WTC11 (cell line): Measurements from ENCODE around the gene TNP2. TPM values are rescaled to one million over a fixed set of nuclear protein-coding genes. Genes with fewer than 3 reads are reported as not detected.

Experiments used
- ATAC-seq: fragments of 200-7000 bp; cut with Tn5 transposase; 2 replicates; pipeline ENCODE4 v1.10.0; 2021; ENCODE audit warnings: mild to moderate bottlenecking, moderate library complexity
- CTCF ChIA-PET: fragments of 300-600 bp; sonication (Branson Sonifier 250); formaldehyde crosslinking; loops from one replicate; lab custom pipeline; 2021; ENCODE audit warnings: antibody characterized with exemption; lab: Charles Lee
- POLR2A ChIA-PET: fragments of 350-600 bp; sonication (Branson Sonifier 250); formaldehyde crosslinking; loops from one replicate; lab custom pipeline; 2021; ENCODE audit warnings: antibody characterized with exemption; lab: Charles Lee
- DNase-seq: peaks from one replicate; pipeline ENCODE4 v3.0.0; 2021; ENCODE audit warnings: low spot score
- H3K27ac Mint-ChIP-seq: 2 replicates; pipeline ENCODE4 v1.8.0; 2021; ENCODE audit warnings: mixed read lengths
- H3K27me3 Mint-ChIP-seq: 2 replicates; pipeline ENCODE4 v1.8.0; 2021; ENCODE audit warnings: low read depth, mild to moderate bottlenecking, moderate library complexity, mixed read lengths
- H3K36me3 Mint-ChIP-seq: 2 replicates; pipeline ENCODE4 v1.8.0; 2021; ENCODE audit warnings: mixed read lengths
- H3K4me1 Mint-ChIP-seq: 2 replicates; pipeline ENCODE4 v1.8.0; 2022; ENCODE audit warnings: mixed read lengths
- H3K4me3 Mint-ChIP-seq: 2 replicates; pipeline ENCODE4 v1.8.0; 2021; ENCODE audit warnings: mild to moderate bottlenecking, moderate library complexity, mixed read lengths
- H3K9me3 Mint-ChIP-seq: 2 replicates; pipeline ENCODE4 v1.8.0; 2021; ENCODE audit warnings: mixed read lengths
- ATF1 ChIP-seq: sonication (generic); formaldehyde crosslinking; IDR thresholded peaks from 2 replicates; pipeline ENCODE4 v1.8.1; 2023; ENCODE audit warnings: mild to moderate bottlenecking, moderate library complexity, missing genetic modification reagents
- ATF6 ChIP-seq: sonication (generic); formaldehyde crosslinking; IDR thresholded peaks from 2 replicates; pipeline ENCODE4 v1.8.1; 2023; ENCODE audit warnings: mild to moderate bottlenecking, missing genetic modification reagents
- CREB1 ChIP-seq: sonication (generic); formaldehyde crosslinking; IDR thresholded peaks from 2 replicates; pipeline ENCODE4 v1.8.0; 2023; ENCODE audit warnings: mild to moderate bottlenecking, missing genetic modification reagents
- EMX1 ChIP-seq: fragments of 250-450 bp; sonication (Bioruptor Pico); IDR thresholded peaks from 2 replicates; pipeline ENCODE4 v1.8.0; 2021; ENCODE audit warnings: mild to moderate bottlenecking
- ETV6 ChIP-seq: sonication (generic); formaldehyde crosslinking; IDR thresholded peaks from 2 replicates; pipeline ENCODE4 v1.8.1; 2022; ENCODE audit warnings: mild to moderate bottlenecking, missing genetic modification reagents
- JAZF1 ChIP-seq: fragments of 250-450 bp; sonication (Bioruptor Pico); IDR thresholded peaks from 2 replicates; pipeline ENCODE4 v1.9.0; 2021; ENCODE audit warnings: moderate library complexity, mild to moderate bottlenecking, inconsistent platforms
- MYBL2 ChIP-seq: sonication (generic); formaldehyde crosslinking; IDR thresholded peaks from 2 replicates; pipeline ENCODE4 v1.8.1; 2023; ENCODE audit warnings: mild to moderate bottlenecking, moderate library complexity, missing genetic modification reagents
- NR1H2 ChIP-seq: sonication (generic); formaldehyde crosslinking; IDR thresholded peaks from 2 replicates; pipeline ENCODE4 v1.9.0; 2021; ENCODE audit warnings: mild to moderate bottlenecking, moderate library complexity, missing genetic modification reagents
- NR2C2 ChIP-seq: sonication (generic); formaldehyde crosslinking; IDR thresholded peaks from 2 replicates; pipeline ENCODE4 v1.8.0; 2022; ENCODE audit warnings: mild to moderate bottlenecking, missing genetic modification reagents
- SMAD3 ChIP-seq: sonication (generic); formaldehyde crosslinking; IDR thresholded peaks from 2 replicates; pipeline ENCODE4 v1.8.0; 2022; ENCODE audit warnings: missing genetic modification reagents, mild to moderate bottlenecking, borderline replicate concordance
- SMAD4 ChIP-seq: sonication (generic); formaldehyde crosslinking; IDR thresholded peaks from 2 replicates; pipeline ENCODE4 v1.8.0; 2022; ENCODE audit warnings: mild to moderate bottlenecking, missing genetic modification reagents
- TCF7 ChIP-seq: sonication (generic); formaldehyde crosslinking; IDR thresholded peaks from 2 replicates; pipeline ENCODE4 v1.8.0; 2022; ENCODE audit warnings: mild to moderate bottlenecking, low read depth, missing genetic modification reagents, moderate library complexity
- TEAD4 ChIP-seq: sonication (generic); formaldehyde crosslinking; IDR thresholded peaks from 2 replicates; pipeline ENCODE4 v1.8.0; 2022; ENCODE audit warnings: mild to moderate bottlenecking, missing genetic modification reagents
- USF2 ChIP-seq: sonication (generic); formaldehyde crosslinking; IDR thresholded peaks from 2 replicates; pipeline ENCODE4 v1.8.1; 2023; ENCODE audit warnings: mild to moderate bottlenecking, missing genetic modification reagents, moderate library complexity
- ZMAT4 ChIP-seq: fragments of 250-450 bp; sonication (Bioruptor Pico); IDR thresholded peaks from 2 replicates; pipeline ENCODE4 v1.9.0; 2021; ENCODE audit warnings: mild to moderate bottlenecking
- ZNF138 ChIP-seq: sonication (generic); formaldehyde crosslinking; conservative IDR thresholded peaks from 2 replicates; pipeline ENCODE4 v1.8.1; 2022; ENCODE audit warnings: mild to moderate bottlenecking, moderate library complexity, missing genetic modification reagents
- ZNF232 ChIP-seq: sonication (generic); formaldehyde crosslinking; IDR thresholded peaks from 2 replicates; pipeline ENCODE4 v1.8.0; 2022; ENCODE audit warnings: mild to moderate bottlenecking, missing genetic modification reagents
- ZNF396 ChIP-seq: fragments of 250-450 bp; sonication (Bioruptor Pico); IDR thresholded peaks from 2 replicates; pipeline ENCODE4 v1.8.0; 2021; ENCODE audit warnings: mild to moderate bottlenecking, moderate library complexity, borderline replicate concordance
- ZNF425 ChIP-seq: fragments of 250-450 bp; sonication (Bioruptor Pico); conservative IDR thresholded peaks from 2 replicates; pipeline ENCODE4 v1.9.0; 2021; ENCODE audit warnings: mild to moderate bottlenecking
- total RNA-seq: library from RNA; stranded (reverse); gene quantifications from 3 replicates; pipeline ENCODE4 v1.2.3, GENCODE V29; 2021
- TF ChIP-seq, protein P1 (sequence below): sonication (generic); formaldehyde crosslinking; IDR thresholded peaks from 2 replicates; pipeline ENCODE4 v1.8.0; 2023; ENCODE audit warnings: missing genetic modification reagents, mild to moderate bottlenecking, borderline replicate concordance
- TF ChIP-seq, protein P2 (sequence below): sonication (generic); formaldehyde crosslinking; IDR thresholded peaks from 2 replicates; pipeline ENCODE4 v1.8.0; 2022; ENCODE audit warnings: mild to moderate bottlenecking, missing genetic modification reagents

Gene TNP2
- total RNA-seq, 1 experiment from 2014 or later = not detected

DNA sequence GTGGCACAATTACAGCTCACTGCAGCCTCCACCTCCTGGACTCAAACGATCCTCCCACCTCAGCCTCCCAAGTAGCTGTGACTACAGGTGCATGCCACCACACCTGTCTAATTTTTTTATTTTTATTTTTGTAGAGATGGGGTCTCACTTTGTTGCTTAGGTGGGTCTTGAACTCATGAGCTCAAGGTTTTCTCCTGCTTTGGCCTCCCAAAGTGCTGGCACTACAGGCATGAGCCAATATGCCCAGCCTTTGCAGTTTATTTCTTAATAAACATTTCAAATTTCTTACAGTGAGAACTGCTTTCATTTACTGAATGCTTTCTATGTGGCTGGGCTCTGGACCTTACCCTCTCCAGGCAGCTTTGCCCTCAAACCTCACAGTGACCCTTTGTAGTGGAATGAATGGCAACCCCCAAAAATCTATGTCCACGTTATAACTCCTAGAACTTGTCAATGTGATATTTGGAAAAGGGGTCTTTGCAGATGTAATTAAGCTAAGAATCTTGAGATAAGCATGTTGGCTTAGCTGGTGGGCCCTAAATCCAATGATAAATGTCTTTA lies 1.6 kb upstream of the TNP2 start:
- ChIA-PET CTCF (interaction anchor here (1.1 kb wide), 1 partner anchor 101 kb away, joined by 4 read pairs; no protein-coding TSS in a partner anchor), POLR2A (no interaction called here)
- peaks cover 9% of the 10 kb centered on the region for H3K4me1 Mint-ChIP-seq

DNA sequence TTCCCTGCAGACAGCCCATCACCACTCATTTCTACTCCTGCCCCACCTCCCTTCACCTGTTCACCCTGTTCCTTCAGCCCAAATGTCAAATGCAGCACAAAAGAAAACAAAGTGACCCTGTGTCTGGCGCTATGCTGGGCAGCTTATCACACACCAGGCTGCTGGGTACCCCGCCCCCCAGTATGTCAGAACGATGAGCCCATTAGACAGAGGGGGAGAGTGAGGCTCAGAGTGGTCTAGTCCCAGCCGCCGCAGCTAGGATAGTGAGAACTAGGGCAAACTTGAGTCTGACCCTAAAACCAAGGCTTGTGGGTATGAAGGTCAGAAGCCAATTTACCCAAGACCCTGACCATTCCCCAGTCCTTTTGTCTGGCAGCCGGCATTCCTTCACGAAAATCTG lies 4.0 kb downstream of the TNP2 start:
- Mint-ChIP-seq H3K36me3 (no peaks in the 10 kb centered on the region), H3K4me3 (no peak overlapping the region), H3K27me3 (no peaks in the 10 kb centered on the region), H3K4me1 (peaks cover 9% of the 10 kb centered on the region), H3K9me3 (no peaks in the 10 kb centered on the region), H3K27ac (no peak overlapping the region)
- ChIA-PET CTCF (no interaction called here), POLR2A (no interaction called here)
- ATAC-seq = no peak
- no peak for DNase-seq
- TF ChIP-seq NR2C2 (CRISPR knock-in tag) (no peak), EMX1 (CRISPR knock-in tag) (no peak), TEAD4 (CRISPR knock-in tag) (no peak), ETV6 (no peak), ZMAT4 (CRISPR knock-in tag) (no peak), TCF7 (CRISPR knock-in tag) (no peak), USF2 (no peak), JAZF1 (no peak), ZNF396 (no peak)
- TF ChIP-seq, protein P1, sequence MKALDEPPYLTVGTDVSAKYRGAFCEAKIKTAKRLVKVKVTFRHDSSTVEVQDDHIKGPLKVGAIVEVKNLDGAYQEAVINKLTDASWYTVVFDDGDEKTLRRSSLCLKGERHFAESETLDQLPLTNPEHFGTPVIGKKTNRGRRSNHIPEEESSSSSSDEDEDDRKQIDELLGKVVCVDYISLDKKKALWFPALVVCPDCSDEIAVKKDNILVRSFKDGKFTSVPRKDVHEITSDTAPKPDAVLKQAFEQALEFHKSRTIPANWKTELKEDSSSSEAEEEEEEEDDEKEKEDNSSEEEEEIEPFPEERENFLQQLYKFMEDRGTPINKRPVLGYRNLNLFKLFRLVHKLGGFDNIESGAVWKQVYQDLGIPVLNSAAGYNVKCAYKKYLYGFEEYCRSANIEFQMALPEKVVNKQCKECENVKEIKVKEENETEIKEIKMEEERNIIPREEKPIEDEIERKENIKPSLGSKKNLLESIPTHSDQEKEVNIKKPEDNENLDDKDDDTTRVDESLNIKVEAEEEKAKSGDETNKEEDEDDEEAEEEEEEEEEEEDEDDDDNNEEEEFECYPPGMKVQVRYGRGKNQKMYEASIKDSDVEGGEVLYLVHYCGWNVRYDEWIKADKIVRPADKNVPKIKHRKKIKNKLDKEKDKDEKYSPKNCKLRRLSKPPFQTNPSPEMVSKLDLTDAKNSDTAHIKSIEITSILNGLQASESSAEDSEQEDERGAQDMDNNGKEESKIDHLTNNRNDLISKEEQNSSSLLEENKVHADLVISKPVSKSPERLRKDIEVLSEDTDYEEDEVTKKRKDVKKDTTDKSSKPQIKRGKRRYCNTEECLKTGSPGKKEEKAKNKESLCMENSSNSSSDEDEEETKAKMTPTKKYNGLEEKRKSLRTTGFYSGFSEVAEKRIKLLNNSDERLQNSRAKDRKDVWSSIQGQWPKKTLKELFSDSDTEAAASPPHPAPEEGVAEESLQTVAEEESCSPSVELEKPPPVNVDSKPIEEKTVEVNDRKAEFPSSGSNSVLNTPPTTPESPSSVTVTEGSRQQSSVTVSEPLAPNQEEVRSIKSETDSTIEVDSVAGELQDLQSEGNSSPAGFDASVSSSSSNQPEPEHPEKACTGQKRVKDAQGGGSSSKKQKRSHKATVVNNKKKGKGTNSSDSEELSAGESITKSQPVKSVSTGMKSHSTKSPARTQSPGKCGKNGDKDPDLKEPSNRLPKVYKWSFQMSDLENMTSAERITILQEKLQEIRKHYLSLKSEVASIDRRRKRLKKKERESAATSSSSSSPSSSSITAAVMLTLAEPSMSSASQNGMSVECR (CRISPR knock-in tag) = no peak

More for the DNA sequence above, 1.6 kb upstream of the TNP2 start:
- TF ChIP-seq CREB1 (no peak), ZNF232 (CRISPR knock-in tag) (no peak), NR1H2 (no peak), ZMAT4 (CRISPR knock-in tag) (no peak), SMAD4 (CRISPR knock-in tag) (no peak), SMAD3 (CRISPR knock-in tag) (no peak), ZNF138 (CRISPR knock-in tag) (no peak), ATF1 (CRISPR knock-in tag) (no peak), MYBL2 (CRISPR knock-in tag) (no peak), ZNF425 (CRISPR knock-in tag) (no peak), ATF6 (no peak)
- TF ChIP-seq, protein P2, sequence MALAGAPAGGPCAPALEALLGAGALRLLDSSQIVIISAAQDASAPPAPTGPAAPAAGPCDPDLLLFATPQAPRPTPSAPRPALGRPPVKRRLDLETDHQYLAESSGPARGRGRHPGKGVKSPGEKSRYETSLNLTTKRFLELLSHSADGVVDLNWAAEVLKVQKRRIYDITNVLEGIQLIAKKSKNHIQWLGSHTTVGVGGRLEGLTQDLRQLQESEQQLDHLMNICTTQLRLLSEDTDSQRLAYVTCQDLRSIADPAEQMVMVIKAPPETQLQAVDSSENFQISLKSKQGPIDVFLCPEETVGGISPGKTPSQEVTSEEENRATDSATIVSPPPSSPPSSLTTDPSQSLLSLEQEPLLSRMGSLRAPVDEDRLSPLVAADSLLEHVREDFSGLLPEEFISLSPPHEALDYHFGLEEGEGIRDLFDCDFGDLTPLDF = no peak
- TF ChIP-seq, all 79 proteins: peak for 0
- Mint-ChIP-seq H3K9me3 (no peaks in the 10 kb centered on the region), H3K27me3 (no peaks in the 10 kb centered on the region; the same call in 1 of the 2 replicates), H3K4me3 (no peak overlapping the region), H3K36me3 (no peaks in the 10 kb centered on the region), H3K27ac (no peak overlapping the region)
- ATAC-seq (no peak), DNase-seq (no peak)
